Stomach (tissue), 9 donors: Measurements from ENCODE around the gene SERPINF2. TPM values are rescaled to one million over a fixed set of nuclear protein-coding genes. Genes with fewer than 3 reads are reported as not detected.

Experiments
- DNase-seq, 2 donors: peaks; one replicate each; pipeline versions ENCODE4 v3.0.0 to v3.0.0-alpha.2; 2013 to 2019
- H3K27ac ChIP-seq, 5 donors: fragments of 200-600 bp in 4 of 5; sonication (generic) in 4 of 5; one replicate each; pipeline ENCODE4 v1.5.1; 2013 to 2019; ENCODE audit warnings: mild to moderate bottlenecking in 1 of 5, moderate library complexity in 1 of 5
- H3K27me3 ChIP-seq, 3 donors: fragments of 200-600 bp; sonication (generic); one replicate each; pipeline ENCODE4 v1.5.1; 2017 to 2019; ENCODE audit warnings: mixed run types in 1 of 3
- H3K36me3 ChIP-seq, 4 donors: fragments of 200-600 bp; sonication (generic); 1 replicate in 3 of 4; 2 replicates in 1 of 4; pipeline ENCODE4 v1.5.1; 2016 to 2019
- H3K4me1 ChIP-seq, 4 donors: fragments of 200-600 bp; sonication (generic); one replicate each; pipeline ENCODE4 v1.5.1; 2016 to 2019
- H3K4me3 ChIP-seq, 4 donors: fragments of 200-600 bp; sonication (generic) in 3 of 4; one replicate each; pipeline ENCODE4 v1.5.1; 2016 to 2019; ENCODE audit warnings: mild to moderate bottlenecking in 1 of 4
- H3K9me3 ChIP-seq, 4 donors: fragments of 200-600 bp; sonication (generic); one replicate each; pipeline ENCODE4 v1.5.1; 2016 to 2019
- EP300 ChIP-seq: sonication (generic); formaldehyde crosslinking; IDR thresholded peaks from one replicate; pipeline ENCODE4 v1.6.1; 2017; ENCODE audit warnings: antibody characterized with exemption
- POLR2A ChIP-seq, 4 donors: fragments of 450-650 bp; IDR thresholded peaks; one replicate each; pipeline ENCODE4 v1.6.1; 2016; ENCODE audit warnings: antibody characterized with exemption in 4 of 4, control low read depth in 2 of 4, mild to moderate bottlenecking in 1 of 4, moderate library complexity in 1 of 4
- POLR2AphosphoS5 ChIP-seq, 3 donors: sonication (generic); formaldehyde crosslinking; IDR thresholded peaks; one replicate each; pipeline ENCODE4 v1.6.1; 2016; ENCODE audit warnings: antibody characterized with exemption in 3 of 3
- WGBS, 5 donors: extraction: QIAGEN DNeasy Blood & Tissue Kit in 3 of 5; methylation state at CpG; one replicate each; pipeline versions ENCODE4 v1.1.5 to v1.1.7; 2013 to 2018; 5-methylcytosine and 5-hydroxymethylcytosine counted together
- intact Hi-C: fragments of 100-400 bp; cut with DNase I; formaldehyde crosslinking; loops from one replicate; pipeline ENCODE4 v1.15.1; 2023; ENCODE audit warnings: low total_unique reads
- polyA plus RNA-seq, 3 donors: library from polyadenylated mRNA; stranded (reverse); fragments of 200-250 nt; gene quantifications; one replicate each; pipeline ENCODE4 v1.2.3, GENCODE V29; 2013
- total RNA-seq, 5 donors: library from RNA; depleted of rRNA; stranded (reverse); fragments of >200 nt; gene quantifications; one replicate each; pipeline versions ENCODE4 v1.1.0 to v1.2.3, GENCODE V29; 2014 to 2016
- TF ChIP-seq, protein P1 (sequence below), 7 experiments: fragments of 450-650 bp in 4 of 7; fragments of 200-600 bp in 3 of 7; sonication (generic) in 3 of 7; IDR thresholded peaks; one replicate each; pipeline ENCODE4 v1.5.1; 2016 to 2019; ENCODE audit warnings: antibody characterized with exemption in 7 of 7, control low read depth in 2 of 7, mild to moderate bottlenecking in 1 of 7
- donor health status: healthy with polysubstance abuse.
- donor health status: Bipolar disorder and iron deficiency.
- donor health status: healthy.

The SERPINF2 gene
- total and polyA plus RNA-seq, 8 donors, result 0.45 to 5.2 (median 1.3) TPM

- Histone ChIP-seq H3K9me3 (no peaks in the 10 kb centered on the region), H3K4me1 (peaks cover 9 to 43% (median 25%) of the 10 kb centered on the region in 4 donors), H3K4me3 (no peak overlapping the region), H3K36me3 (peaks cover 20 to 79% (median 70%) of the 10 kb centered on the region in 4 donors), H3K27me3 (no peaks in the 10 kb centered on the region), H3K27ac (peak overlapping the region; percentile 22 to 95 (median 89))
- peak; percentile 61 to 87 for DNase-seq
- intact Hi-C loops, result loop anchor here (10.0 kb wide), 1 partner anchor 55 kb away; the partner anchor contains the start of gene WDR81
- TF ChIP-seq POLR2AphosphoS5 (IDR thresholded peaks at IDR 0.05), result peak in 2 of 3 donors; percentile 3 to 30
- no peak for TF ChIP-seq POLR2A (IDR thresholded peaks at IDR 0.05)
- 41 to 46% (median 43%) methylated on average over 8 of the region's 8 CpGs for WGBS, 5 donors
Measured at GRCh38 chr17:1779571-1780131, 37.0 kb downstream of the SERPINF2 start.

DNA sequence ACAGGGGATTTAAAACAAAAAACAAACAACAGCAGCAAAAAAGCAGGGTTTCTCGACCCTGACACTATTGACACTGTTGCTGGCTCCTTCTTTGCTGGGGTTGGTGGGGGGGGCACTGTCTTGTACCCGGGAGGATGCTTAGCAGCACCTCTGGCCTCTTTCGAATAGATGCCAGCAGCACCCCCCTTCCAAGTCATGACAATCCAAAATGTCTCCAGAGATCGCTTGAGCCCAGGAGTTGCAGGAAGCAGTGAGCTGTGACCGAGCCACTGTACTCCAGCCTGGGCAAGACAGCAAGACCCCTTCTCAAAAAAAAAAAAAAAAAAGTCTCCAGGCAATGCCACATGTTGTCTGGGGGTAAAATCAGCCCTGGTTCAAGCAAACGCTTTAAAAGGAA, 39.5 kb downstream of the SERPINF2 start:
- Histone ChIP-seq H3K27me3 (no peaks in the 10 kb centered on the region), H3K27ac (peak overlapping the region; percentile 67 to 95 (median 89)), H3K36me3 (peaks cover 11 to 71% (median 64%) of the 10 kb centered on the region in 4 donors), H3K9me3 (no peaks in the 10 kb centered on the region), H3K4me3 (no peak overlapping the region), H3K4me1 (peaks cover 15 to 55% (median 33%) of the 10 kb centered on the region in 4 donors)
- intact Hi-C loops, result no loop called here
- no peak for DNase-seq
- WGBS, 5 donors, result 61 to 74% (median 69%) methylated on average over 6 of the region's 6 CpGs
- TF ChIP-seq EP300, result no peak
- peak in 1 of 4 donors; percentile 46 for TF ChIP-seq POLR2A (IDR thresholded peaks at IDR 0.05)

DNA sequence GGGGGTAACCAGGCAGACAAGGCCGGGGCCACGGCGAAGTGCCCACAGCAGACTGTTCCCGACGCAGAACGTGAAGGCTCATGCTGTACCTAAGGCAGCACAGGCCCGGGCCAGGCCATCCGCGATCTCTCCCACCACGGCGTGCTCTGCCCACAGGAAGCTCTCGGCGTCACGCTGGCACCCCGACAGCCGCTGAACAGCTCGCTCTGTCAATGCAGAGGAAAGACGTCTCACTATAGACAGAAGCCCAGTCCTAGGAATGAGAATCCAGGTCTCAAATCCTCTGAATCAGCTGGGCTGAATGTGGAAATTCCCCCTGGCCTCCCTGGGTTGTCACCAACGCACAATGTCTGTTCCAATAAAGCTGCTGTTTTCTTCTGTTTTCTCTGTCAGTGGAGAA, 40.6 kb downstream of the SERPINF2 start:
- DNase-seq, result no peak
- Histone ChIP-seq H3K4me1 (peaks cover 16 to 59% (median 42%) of the 10 kb centered on the region in 4 donors), H3K36me3 (peaks cover 11 to 63% (median 54%) of the 10 kb centered on the region in 4 donors), H3K4me3 (no peak overlapping the region), H3K27ac (peak overlapping the region; percentile 79 to 95 (median 89)), H3K27me3 (no peaks in the 10 kb centered on the region), H3K9me3 (no peaks in the 10 kb centered on the region)
- intact Hi-C loops, result no loop called here
- WGBS, 5 donors, result 49 to 88% (median 78%) methylated on average over 19 of the region's 19 CpGs
- TF ChIP-seq, protein P1, sequence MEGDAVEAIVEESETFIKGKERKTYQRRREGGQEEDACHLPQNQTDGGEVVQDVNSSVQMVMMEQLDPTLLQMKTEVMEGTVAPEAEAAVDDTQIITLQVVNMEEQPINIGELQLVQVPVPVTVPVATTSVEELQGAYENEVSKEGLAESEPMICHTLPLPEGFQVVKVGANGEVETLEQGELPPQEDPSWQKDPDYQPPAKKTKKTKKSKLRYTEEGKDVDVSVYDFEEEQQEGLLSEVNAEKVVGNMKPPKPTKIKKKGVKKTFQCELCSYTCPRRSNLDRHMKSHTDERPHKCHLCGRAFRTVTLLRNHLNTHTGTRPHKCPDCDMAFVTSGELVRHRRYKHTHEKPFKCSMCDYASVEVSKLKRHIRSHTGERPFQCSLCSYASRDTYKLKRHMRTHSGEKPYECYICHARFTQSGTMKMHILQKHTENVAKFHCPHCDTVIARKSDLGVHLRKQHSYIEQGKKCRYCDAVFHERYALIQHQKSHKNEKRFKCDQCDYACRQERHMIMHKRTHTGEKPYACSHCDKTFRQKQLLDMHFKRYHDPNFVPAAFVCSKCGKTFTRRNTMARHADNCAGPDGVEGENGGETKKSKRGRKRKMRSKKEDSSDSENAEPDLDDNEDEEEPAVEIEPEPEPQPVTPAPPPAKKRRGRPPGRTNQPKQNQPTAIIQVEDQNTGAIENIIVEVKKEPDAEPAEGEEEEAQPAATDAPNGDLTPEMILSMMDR (IDR thresholded peaks at IDR 0.05), result no peak

DNA sequence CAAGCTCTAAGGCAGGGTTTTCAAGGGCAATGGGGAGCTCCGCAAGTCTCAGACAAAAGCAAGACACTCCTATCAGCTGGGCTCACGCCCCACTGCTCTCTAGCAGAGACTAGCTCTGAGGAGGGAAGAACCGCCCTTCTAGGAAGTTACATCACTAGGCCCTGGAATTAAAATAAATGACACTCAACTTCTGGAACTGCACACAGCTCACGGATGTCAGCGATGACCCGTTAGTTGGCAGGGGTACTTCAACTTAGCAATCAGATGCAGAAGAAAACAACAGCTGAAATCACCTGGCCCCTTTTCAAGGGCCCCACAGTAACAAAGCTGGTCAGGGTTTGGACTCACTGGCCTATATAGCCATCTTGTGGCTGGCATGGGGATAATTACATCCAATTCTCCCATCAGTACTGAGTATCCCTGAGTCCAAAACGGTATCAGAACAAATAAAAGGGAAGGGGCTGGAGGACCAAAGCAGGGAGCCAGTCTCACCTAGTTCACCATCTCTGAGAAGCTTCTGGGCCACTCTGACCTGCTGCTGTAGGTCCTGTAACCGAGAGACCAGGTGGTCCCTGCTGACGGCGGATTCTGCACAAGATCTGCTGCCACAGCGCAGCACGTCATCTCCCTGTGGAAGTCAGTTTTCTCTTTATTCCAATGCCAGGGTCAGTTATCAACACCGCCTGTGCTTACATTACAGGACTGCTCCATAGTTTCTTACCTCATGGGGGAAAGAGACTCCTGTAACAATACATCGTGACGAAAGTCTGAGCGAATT, 41.4 kb downstream of the SERPINF2 start:
- intact Hi-C loops, result no loop called here
- WGBS, 5 donors, result 51 to 65% (median 59%) methylated on average over 16 of the region's 16 CpGs

DNA sequence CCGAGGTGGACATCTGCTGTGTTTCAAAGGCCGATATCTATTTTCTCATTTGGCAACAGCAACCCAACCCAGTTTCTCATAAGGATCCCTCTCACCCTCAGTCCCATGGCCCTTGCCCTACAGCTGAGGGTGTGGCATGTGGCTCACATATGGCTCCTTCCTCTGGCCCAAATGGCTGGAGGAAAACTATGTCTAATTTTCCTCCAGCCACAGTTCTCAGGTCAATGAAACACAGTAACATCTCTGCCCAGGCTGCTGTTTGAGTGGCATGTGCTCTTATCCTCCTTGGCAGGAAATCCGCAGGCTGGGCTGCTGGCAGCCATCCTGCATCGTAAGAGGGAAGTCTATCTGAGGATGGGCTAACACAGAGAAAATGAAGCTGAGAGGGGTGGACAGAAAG, 43.3 kb downstream of the SERPINF2 start:
- Histone ChIP-seq H3K27ac (peak overlapping the region; percentile 47 to 94 (median 84)), H3K9me3 (no peaks in the 10 kb centered on the region), H3K36me3 (peaks cover 4 to 43% (median 36%) of the 10 kb centered on the region in 4 donors), H3K4me3 (no peak overlapping the region), H3K4me1 (peaks cover 16 to 53% (median 36%) of the 10 kb centered on the region in 4 donors), H3K27me3 (no peaks in the 10 kb centered on the region)
- intact Hi-C loops, result no loop called here
- 68 to 78% (median 75%) methylated on average over 4 of the region's 4 CpGs for WGBS, 5 donors
- peak in 1 of 2 donors; percentile 5 for DNase-seq
- no peak for TF ChIP-seq EP300
- TF ChIP-seq, protein P1 (IDR thresholded peaks at IDR 0.05), result no peak
- no peak for TF ChIP-seq POLR2A (IDR thresholded peaks at IDR 0.05)
- no peak for TF ChIP-seq POLR2AphosphoS5 (IDR thresholded peaks at IDR 0.05)

More for the DNA sequence above, 41.4 kb downstream of the SERPINF2 start:
- H3K9me3 ChIP-seq, result no peaks in the 10 kb centered on the region
- peak; percentile 63 to 91 for DNase-seq
- no peaks in the 10 kb centered on the region for H3K27me3 ChIP-seq
- TF ChIP-seq EP300 (peak; percentile 66), POLR2AphosphoS5 (IDR thresholded peaks at IDR 0.05) (peak; percentile 68 to 92 (median 81)), POLR2A (IDR thresholded peaks at IDR 0.05) (peak in 1 of 4 donors; percentile 20)
- TF ChIP-seq, protein P1 (IDR thresholded peaks at IDR 0.05), result peak in 5 of 7 experiments; percentile 40 to 69 (median 60)
- H3K27ac ChIP-seq, result peak overlapping the region; percentile 79 to 95 (median 89)
- H3K4me3 ChIP-seq, result peak overlapping the region in 1 of 4 donors; percentile 6
- H3K36me3 ChIP-seq, result peaks cover 5 to 56% (median 47%) of the 10 kb centered on the region in 4 donors
- H3K4me1 ChIP-seq, result peaks cover 16 to 59% (median 42%) of the 10 kb centered on the region in 4 donors
